AG04449 (cell line): Measurements from ENCODE around the gene NTRK3.

ENCODE experiments used
- CTCF ChIA-PET: fragments of 350-600 bp; formaldehyde crosslinking; extraction: SDS; loops from one replicate; lab custom pipeline; 2021; ENCODE audit warnings: antibody characterized with exemption; lab: Yijun Ruan, JAX
- POLR2A ChIA-PET: fragments of 400-600, 350-600 bp; formaldehyde crosslinking; extraction: SDS; loops from one replicate; lab custom pipeline; 2020; ENCODE audit warnings: antibody characterized with exemption, inconsistent platforms; lab: Yijun Ruan, JAX
- DNase-seq: peaks from one replicate; pipeline ENCODE4 v3.0.0-alpha.2; 2010; ENCODE audit warnings: low read depth, low spot score
- H3K4me3 ChIP-seq: 2 replicates; pipeline ENCODE4 v1.5.1; 2011; ENCODE audit warnings: low read depth, mild to moderate bottlenecking, control low read depth, low read length
- TF ChIP-seq, protein P1 (sequence below): IDR thresholded peaks from one replicate; pipeline ENCODE4 v1.5.1; 2011; ENCODE audit warnings: mild to moderate bottlenecking, moderate library complexity, low read length, control low read depth, inconsistent platforms; ENCODE audit not compliant: insufficient read depth; ENCODE audit errors: missing control alignments

NTRK3 gene

DNA sequence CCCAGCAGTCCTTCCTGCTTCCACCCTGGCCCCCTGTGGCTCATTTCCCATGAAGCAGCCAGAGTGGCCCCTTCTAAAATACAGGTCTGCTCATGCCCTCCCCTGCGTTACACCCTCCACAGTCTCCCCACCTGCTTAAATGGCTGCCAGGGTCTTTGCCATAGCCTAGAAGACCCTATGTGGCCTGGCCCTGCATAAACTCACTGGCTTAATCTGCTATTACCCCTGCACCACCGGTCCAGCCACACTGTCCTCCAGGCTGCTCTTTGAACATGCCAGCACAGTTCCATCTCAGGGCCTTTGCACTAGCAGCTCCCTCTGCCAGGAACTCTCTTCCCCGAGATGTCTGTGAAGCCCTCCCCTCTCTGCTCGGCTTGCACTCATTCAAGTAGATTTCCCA lies 166.8 kb downstream of the NTRK3 start:
- CTCF ChIA-PET = no interaction called here
- H3K4me3 ChIP-seq = no peak overlapping the region
- POLR2A ChIA-PET = no interaction called here

DNA sequence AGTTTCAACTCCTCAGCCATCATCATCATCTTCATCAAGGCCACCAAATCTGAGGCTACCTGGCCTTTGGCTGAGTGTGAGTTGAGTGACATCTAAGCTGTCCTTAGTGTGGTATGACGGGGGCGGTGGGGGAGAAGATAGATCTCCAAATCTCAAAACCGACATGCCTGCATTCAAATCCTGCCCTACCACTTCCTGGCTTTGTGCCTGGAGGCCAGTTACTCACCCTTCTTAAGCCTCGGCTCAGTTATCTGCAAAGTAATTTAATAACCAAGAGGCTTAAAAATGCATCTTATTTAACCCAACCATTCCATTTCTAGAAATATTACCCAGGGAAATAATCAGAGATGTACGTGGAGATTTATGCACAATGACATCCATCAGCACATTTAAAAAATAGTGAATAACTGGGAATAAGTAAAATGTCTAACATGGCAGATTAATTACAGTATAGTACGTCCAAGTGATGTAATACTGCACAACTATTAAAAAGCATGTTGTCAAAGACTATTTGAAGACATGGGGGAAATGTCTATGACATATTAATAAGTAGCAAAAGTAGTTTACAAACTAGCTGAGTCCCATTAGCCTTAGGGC lies 167.4 kb downstream of the NTRK3 start:
- POLR2A ChIA-PET = no interaction called here
- no peak for DNase-seq
- TF ChIP-seq, protein P1, sequence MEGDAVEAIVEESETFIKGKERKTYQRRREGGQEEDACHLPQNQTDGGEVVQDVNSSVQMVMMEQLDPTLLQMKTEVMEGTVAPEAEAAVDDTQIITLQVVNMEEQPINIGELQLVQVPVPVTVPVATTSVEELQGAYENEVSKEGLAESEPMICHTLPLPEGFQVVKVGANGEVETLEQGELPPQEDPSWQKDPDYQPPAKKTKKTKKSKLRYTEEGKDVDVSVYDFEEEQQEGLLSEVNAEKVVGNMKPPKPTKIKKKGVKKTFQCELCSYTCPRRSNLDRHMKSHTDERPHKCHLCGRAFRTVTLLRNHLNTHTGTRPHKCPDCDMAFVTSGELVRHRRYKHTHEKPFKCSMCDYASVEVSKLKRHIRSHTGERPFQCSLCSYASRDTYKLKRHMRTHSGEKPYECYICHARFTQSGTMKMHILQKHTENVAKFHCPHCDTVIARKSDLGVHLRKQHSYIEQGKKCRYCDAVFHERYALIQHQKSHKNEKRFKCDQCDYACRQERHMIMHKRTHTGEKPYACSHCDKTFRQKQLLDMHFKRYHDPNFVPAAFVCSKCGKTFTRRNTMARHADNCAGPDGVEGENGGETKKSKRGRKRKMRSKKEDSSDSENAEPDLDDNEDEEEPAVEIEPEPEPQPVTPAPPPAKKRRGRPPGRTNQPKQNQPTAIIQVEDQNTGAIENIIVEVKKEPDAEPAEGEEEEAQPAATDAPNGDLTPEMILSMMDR = no peak
- H3K4me3 ChIP-seq = no peak overlapping the region
- CTCF ChIA-PET = no interaction called here

More for the DNA sequence above, 166.8 kb downstream of the NTRK3 start:
- TF ChIP-seq, protein P1 = no peak
- no peak for DNase-seq

DNA sequence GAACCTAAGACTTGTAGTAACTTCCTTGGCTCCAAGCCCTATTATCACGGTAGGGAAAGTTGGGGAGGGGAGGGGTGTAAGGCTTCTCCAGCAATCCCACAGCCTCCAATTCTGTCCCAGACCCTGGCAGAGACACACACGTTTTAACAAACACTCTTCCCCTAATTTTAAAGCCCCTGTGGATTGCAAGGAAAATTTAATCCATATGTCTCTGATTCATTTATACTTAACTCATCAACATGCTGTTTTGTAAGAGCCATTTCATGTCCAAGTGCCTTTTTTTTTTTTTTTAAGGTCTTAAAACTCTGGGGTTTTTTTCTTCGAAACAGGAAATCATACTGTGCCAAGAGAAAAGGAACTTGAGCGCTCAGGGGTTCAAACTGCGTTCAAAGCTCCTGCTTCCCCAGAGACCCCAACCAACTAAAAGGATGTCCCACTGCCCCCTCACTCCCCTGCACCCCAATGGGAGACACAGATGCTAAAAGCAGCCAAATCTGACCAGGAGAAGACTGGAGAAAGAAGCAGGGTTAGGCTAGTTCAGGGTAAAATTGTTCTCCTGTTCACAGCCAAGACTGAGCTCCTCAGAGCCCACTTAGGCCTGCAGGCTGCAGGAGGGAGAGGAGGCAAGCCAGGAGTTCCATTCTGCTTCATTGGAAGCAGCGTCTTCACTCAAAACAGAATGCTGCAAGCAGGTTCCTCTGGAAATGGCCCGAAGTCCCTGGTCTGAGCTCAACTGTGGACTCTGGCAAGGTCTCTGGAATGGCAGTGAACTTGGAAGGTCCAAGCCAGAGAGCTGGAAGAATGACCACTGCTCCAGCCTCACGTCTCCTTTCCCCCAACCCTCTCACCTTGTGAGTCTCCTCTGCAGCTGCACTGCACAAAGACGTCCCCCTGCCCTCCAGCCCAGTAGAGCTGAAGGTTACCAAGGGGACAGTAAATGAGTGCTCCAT lies 172.5 kb downstream of the NTRK3 start:
- no peak overlapping the region for H3K4me3 ChIP-seq
- TF ChIP-seq, protein P1 = no peak
- ChIA-PET CTCF (no interaction called here), POLR2A (interaction anchor here (0.6 kb wide), 1 partner anchor 213 kb away, joined by 3 read pairs; no protein-coding TSS in a partner anchor)
- no peak for DNase-seq

DNA sequence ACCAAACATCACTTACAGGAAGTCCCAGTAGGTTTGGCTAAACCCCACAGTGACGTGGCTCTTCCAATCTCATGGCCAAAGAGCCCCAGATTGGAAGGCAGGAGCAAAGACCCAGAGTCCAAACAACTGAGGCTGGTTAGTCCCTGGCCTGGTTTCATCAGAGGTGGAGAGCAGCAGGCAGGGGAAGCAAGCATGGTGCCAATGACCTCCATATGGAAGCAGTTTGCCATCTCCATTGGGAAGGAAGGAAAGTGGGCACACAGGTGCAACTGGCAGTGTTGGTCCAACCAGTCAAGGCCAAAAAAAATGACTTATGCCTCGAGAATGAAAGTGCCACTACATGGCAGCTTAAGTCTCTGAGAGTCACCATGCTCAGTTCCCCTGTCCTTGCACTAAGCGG lies 175.9 kb downstream of the NTRK3 start:
- TF ChIP-seq, protein P1 = no peak
- H3K4me3 ChIP-seq = no peak overlapping the region
- CTCF ChIA-PET = no interaction called here
- POLR2A ChIA-PET = no interaction called here
- no peak for DNase-seq

DNA sequence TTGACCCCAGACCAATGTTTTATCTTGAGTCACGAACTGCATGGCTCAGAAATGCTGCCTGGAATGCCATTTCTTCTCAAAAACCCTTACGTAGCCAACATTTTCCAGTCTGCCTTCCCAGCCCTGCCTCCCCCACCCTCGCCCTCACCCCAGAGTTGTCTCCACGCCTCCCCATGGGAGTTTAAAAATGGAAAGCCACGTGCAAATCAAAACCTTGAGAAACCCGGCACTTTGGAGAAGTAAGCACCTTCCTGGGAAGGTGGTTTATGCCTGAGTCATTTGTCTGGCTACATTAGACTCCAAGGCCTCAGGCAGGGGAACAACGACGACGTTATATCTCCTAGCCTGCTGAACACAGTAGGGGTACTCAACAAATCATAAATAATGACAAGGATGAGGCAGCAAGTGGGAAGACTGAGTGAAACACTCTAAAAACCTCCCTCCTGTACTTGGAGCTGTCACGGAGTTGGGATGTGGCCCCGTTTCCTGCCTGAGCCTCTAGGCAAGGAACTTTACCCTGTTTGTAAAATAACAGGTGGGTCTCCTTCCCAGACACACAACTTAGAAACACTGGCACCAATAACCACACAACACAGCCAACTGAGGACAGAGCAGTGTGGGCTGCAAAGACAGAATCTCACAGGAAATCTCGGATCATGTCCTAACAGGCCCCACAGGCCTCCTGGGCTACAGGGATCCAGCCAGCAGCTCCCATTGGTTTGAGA lies 179.1 kb downstream of the NTRK3 start:
- ChIA-PET CTCF (interaction anchor here (0.6 kb wide), 1 partner anchor 36 kb away, joined by 3 read pairs; no protein-coding TSS in a partner anchor), POLR2A (no interaction called here)
- H3K4me3 ChIP-seq = no peak overlapping the region
- DNase-seq = no peak
- TF ChIP-seq, protein P1 = no peak
